HG03565 (cell line): ENCODE data around the gene PPM1A.

ENCODE experiments used
- ATAC-seq: cut with Tn5 transposase; IDR thresholded peaks from one replicate; pipeline ENCODE4 v1.9.1; 2021; ENCODE audit warnings: mild to moderate bottlenecking, moderate library complexity; ENCODE audit not compliant: unreplicated experiment

The PPM1A gene

DNA sequence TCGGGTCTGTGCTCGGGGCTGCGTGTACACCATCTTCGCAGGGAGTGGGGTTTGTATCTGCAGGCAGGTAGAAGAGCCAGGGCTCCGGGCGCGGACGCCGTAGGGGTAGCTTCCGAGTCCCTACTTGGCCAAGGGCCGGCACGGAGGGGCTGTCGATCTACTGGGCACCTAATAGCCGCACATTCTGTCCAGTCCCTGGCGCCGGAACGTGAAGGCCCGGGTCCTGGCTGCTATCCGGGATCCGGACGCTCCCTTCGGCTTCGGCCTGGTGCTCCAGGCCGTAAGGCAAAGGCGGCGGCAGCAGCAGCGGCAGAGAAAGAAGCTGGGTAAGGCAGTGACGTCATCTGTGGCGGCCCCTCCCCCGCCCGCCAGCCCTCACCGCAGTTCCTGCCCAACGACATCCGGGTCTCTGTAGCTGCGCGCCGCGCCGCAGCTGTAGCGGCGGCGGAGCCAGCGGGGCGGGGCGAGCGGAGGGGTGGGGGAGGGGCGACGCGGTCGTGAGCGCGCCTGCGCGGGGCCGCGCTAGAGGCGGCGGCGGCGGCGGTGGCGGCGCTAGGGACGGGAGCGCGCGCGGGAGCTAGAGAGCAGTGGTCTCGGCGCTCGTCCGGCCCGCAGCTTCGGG lies at the start of gene PPM1A:
PPM1A (plus strand) TSS at position 525 of the 622 bp plus-strand sequence. CDS start 33,483 bp downstream, outside the sequence.
- ATAC-seq = peak; percentile 55

DNA sequence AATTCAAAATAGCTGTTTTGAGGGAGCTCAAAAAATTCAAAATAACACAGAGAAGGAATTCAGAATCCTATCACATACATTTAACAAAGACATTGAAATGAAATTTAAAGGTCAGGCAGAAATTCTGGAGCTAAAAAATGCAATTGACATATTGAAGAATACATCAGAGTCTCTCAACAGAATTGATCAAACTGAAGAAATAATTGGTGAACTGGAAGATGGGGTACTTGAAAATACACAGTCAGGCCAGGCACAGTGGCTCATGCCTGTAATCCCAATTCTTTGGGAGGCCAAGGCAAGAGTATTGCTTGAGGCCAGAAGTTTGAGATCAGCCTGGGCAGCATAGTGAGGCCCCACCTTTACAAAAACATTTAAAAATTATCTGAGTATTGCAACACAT lies 49.7 kb upstream of the PPM1A start:
- no peak for ATAC-seq

DNA sequence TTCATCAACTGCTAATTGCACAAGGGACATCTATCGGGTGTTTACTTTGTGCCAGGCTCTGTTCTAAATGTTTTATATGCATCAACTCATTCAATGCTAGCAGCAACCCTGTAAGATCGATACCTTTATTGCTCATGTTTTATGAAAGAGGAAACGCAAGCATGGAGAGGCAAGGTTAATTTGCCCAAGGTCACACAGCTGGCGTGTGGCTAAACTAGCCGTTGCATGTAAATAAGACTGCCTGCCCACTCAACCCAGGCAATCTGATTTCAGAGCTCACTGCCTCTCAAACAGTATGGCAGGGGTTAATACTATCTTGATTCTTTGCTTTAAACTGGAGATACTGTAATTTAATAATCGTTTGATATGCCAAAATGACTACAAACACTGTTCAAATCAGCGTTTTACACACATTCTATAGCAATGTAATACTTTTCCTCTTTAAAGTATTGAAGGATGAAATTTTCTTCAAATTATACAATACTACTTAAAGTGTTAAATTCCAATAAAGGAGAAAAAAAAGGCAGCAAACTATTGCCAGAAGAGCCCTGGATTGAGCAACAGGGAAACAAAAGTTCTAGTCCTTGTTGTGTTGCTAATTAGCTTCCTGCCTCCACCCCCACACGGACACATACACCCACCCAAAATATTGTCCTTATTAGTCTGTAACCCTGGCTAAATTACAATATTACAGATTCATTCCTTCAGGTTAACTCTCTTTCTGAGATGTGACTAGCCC lies 44.7 kb upstream of the PPM1A start:
- ATAC-seq = peak; percentile 64

DNA sequence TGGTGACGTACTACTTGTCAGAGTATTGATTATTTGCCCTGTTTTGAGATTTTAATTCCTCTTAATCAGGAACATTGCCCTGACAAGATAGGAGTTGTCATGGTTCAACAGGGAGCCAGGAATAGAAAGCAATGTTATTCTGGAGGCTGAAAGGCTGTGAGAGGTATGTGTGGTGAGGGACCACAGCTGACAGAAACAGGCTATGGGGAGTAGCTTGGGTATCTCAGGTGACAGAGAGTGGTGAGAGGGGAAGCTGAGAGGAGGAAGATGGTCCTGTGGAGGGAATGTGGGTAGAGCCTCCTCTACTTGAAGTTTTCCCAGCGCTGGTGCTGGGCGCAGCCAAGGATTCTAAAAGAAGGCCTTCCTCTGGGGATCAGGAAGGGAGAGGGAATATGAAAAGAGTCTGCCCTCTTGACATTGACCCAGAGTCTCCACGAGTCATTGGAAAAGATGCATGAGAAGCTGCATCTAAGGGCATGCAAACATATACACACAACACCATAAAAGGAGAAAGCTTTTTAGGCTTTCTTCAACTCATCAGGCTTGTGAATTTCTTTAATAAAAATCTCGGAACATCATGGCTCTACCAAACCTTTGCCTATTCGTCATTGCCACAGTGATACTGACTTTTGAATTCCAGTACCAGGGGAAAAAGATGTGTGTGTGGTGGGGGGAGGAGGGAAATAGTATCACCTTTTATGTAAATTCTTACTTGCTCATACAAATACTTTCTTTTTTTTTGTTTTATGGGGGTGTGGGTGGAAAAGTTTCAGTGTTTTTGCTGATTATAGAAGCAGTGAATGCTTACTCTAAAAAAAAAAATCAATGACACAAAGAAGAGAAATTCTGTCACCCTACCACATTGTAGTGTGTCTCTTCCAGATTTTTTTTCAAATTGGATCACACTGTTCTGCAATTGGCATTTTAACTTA lies 43.9 kb upstream of the PPM1A start:
- peak; percentile 33 for ATAC-seq

DNA sequence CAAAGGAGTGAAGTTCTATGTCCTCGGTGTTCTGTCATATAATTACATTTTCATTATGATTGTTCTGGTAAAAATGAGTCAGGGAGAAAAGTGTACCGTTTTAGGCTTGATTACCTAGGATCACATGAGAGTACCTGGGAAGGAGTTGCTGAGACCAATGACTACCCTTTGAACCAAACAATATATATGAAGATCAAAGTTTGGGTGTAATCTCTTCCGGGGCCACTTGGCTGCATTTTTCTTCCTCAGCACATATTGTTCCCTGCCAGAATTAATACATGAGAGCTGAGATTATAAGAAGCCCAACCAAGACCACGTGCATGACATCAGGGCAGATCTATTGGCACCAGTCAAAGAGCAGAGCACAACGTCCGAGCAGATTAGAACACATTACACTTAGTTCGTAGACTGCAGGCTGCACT lies 42.8 kb upstream of the PPM1A start:
- no peak for ATAC-seq

DNA sequence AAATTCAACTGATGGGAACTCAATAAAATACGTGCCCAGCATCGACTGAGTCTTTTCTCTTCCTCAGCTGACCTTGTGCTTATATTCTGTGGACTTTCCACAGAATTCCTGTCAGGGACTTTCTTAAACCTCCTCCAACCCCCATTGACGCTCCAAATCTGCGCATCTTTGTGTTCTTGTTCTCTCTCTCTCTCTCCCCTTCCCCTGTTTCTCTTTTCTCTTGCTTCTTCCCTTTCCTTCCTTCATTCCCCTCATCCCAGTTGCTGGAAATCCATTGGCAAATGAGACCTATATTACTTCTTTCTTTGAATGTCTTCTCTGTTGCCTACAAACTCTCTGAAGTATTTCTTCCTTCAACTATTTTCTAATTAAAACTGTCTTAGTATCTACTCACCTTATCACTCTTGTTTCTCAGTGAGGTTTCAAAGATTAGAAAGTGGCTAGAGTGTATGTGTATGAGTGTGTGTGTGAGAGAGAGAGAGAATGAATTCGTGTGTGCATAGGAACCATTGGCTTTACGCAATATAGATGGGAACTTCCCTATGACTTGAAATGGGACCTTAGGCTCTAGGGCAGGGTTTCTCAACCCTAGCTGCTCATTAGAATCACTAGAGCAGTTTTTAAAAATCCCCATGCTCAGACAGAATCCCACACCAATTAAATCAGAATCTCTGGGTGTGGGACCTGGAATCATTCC lies 42.0 kb upstream of the PPM1A start:
- ATAC-seq = peak; percentile 33

DNA sequence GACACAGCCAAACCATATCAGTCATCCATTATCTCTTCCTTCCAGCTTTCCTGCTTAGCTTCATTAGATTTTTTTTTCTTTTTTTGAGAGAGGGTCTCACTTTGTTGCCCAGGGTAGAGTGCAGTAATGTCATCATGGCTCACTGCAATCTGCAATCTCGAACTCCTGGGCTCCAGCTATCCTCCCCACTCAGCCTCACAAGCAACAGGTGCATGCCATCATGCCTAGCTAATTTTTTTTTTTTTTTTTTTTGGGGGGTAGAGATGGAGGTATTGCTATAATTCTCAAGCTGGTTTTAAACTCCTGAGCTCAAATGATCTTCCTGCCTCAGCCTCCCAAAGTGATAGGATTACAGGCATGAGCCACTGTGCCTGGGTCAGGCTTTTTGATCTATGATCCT lies 38.3 kb upstream of the PPM1A start:
- ATAC-seq = no peak

DNA sequence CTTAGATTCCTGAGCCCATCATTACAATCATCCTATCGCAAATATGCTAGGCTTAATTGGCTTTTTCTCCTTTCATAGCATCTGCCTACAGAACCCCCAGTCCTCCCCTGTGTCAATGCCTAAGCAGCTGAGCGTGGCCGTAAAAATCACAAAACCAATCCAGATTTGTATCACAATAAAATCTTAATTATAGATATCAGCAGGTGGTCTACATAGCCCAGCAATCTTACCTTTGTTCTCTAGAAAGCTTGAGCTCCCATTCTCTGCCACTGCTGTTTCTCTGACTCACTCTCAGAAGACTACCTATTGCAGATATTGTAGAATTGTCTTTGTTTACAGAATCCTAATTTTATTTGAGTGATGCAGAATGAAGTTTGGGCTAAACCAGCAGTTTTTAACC lies 37.9 kb upstream of the PPM1A start:
- no peak for ATAC-seq

DNA sequence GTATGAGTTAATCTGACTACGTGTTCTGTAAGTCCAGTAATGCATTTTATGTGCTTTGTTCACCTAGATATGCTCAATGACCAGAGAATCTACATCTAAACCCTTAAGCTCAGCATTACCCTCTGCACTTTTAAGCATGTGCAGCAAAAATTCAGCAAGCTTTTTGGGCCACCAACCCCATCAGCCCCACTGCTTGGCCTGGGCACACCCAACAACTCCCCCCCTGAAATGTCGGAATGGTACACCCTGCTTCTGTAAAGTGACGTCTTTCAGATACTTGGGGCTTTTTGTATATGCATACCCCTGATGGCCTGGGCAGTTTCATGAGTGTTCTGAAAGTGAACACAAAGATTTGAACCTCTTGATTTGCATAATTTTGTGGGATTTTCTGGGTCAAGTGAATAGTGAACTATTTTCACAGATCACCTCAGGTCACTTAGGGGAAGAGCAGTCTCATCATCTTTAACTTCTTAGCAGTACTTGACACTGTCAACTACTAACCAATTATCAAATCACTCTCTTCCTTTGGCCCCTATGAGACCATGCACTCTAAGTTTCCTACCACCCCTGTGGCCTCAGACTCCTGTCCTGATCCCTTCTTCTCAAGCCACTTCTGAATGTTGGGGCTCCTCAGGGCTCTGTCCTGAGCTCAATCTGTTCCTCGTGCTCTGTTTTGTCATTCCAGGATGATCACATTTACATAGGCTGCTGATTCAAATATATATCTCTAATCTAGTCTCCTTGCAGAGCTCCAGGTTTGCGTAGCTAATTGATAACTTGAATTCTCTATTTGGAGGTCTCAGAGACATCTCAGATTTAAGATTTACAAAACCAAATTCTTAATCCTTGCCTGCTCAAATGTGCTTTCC lies 36.3 kb upstream of the PPM1A start:
- peak; percentile 84 for ATAC-seq

DNA sequence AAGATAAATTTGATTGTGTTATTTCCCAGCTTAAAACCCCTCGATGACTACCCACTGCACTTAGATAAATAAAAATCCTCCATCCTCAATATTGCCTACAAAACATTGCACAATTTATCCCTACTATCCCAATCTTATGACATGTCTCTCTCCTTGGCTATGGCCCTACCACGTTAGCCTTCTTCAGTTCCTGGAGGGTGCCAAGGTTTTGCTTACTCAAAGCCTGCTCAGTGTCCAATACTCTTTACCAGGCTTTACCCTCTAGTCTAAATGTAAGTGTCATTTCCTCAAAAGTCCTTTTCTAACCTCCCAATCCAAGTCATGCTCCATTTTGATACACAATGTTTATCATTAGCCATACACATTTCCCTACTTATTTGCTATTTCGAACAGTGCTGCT lies 35.0 kb upstream of the PPM1A start:
- no peak for ATAC-seq

DNA sequence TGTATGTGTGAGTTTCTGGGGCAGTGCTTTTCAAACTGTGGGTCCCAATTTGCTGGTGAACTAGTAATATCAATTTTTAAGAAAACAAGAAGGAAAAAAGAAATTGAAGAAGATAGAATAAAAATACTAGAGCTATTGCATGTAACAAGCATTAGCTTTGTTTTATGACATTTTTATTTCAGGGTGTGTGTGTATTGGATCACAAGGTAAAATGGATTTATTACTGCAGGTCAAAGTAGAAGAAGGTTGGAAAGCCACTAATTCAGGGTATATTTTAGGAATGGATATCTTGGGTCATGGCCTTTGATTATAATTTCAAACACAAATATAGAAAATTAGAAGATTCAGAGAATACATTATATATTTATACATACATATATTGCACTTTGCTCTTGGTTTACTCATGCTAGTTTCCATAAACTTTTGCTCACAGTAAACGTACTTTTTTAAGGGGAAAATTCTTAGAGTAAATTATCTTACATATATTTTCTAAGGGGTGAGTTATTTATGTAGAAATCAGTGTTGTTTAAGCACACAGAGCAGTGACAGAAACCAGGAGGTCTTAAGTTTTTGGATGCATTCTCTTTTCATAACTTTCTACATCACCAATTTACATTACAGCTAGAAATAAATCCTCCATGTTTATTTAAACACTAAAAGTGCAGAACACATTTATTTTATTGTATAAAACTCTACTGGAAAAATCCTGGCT lies 34.5 kb upstream of the PPM1A start:
- no peak for ATAC-seq

DNA sequence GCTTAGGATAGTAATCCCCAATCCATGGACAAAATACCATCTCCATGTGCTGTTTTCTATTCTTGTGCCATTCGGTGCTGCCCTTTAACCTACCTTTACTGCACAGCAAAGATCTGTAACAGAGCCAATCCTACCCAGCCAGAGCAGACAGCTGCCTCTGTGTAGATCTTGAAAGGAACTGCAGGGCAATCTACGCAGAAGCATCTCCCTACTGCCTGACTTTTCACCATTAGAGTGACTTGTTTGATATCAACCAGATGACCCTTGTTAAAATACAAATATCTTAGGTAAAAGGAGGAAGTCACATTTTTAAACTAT lies 33.9 kb upstream of the PPM1A start:
- no peak for ATAC-seq

DNA sequence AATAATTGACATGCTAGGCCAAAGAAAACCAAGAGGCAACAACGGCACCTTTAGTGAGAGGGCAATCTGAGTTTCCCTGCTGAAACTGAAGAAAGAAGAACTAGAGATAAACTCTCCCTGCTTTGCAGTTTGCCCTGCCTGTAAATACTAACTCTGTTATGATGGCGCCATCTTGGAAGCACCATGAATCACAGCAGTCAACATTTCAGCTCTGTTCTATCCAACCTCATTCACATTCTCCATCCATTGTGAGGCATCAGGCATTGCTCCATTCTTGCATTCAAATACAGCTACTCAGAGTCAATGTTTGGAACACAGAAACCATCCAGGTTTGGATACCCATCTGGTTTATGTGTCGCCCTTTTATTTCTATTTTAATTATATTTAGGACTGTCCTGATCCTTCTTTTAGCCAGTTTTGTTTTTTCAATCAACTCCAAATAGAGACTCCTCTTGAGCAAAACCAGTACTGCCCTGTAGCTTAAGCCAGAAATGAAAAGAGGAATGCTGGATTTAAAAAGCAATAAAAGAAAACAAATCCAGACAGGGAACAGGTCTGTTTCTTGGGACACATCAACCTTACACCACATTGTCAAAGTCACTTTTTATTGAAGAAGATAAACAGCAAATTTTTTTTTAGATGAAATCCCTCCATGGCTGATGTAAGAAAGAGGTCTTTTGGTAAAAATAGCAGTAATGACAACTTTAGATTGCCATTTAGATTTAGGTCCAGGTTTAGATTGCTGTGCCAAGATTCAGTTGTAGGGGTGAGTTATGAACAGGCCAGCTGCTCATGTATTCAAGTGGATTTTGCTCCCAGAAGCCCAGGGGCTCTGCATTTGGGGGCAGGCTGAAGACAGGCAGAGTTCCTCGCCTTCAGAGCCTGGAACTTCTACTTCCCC lies 33.3 kb upstream of the PPM1A start:
- no peak for ATAC-seq

DNA sequence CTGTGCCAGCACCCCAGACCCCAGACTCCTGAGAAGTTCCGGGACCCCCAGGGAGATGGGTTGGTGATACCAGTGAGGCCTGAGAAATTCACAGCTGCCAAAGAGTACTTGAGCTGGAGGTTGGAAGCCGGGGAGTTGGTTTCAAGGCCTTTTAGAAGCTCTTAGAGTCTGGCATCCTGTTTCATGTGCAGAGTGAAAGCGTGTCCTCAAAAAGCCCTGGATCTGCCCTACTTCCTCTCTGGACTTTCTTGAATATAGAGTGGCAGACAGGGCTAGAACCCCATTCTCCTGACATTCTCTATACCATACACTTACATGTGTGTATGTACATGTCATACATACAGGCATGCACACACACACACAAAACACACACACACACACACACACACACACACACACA lies 31.3 kb upstream of the PPM1A start:
- ATAC-seq = no peak

DNA sequence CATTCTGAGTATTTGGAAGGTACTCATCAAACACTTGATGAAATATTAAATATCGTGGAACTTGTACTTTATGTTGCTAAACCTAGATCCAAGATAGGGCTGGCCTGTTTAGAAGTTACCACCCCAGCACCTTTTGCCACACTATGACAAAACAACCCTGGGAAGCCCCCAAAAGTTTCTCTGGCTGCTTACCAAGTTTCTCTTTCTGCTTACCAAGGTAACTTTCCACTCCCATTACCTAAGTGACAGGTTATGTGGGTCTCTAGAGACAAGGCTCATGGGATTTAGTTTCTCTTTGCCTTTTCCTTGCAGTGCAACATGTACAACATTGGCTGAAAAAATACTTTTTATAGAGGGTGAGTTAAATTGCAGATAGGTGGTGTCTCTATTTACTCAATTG lies 28.9 kb upstream of the PPM1A start:
- peak; percentile 67 for ATAC-seq

DNA sequence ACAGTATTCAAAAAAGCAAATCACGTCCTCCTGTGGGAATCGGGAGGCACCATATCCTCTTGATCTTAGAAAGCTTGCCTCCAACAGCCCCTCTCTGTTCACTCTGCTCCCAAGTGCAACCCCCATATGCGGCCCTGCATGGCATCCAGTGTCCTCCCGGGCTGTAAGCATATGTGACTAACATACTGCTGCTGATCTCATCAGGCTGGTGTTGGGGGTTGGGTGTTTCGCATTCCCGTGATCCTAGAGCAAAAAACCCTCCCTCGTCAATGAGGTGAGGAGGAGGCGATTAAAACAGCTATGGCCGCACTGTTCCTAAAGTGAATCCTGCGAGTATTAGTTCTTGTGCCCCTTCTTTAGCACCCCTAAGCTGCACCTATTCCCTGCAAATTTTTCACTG lies 28.1 kb upstream of the PPM1A start:
- ATAC-seq = no peak

DNA sequence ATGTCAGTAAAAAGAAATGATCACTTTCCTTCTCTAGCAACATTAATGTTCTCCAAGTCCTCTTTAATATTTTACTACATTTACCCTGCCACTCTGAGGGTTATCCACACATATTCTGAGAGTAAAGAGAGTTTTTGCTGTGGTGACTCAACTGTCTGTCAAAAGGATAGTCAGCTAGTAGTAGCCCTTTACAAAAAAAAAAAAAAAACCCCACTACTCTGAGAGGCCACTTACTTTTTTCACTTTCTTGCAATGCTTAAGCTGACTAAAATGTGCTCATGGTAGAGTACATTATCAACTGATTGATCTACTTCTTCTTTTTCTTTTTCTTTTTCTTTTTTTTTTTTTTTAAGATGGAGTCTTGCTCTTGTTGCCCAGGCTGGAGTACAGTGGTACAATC lies 27.6 kb upstream of the PPM1A start:
- ATAC-seq = no peak

DNA sequence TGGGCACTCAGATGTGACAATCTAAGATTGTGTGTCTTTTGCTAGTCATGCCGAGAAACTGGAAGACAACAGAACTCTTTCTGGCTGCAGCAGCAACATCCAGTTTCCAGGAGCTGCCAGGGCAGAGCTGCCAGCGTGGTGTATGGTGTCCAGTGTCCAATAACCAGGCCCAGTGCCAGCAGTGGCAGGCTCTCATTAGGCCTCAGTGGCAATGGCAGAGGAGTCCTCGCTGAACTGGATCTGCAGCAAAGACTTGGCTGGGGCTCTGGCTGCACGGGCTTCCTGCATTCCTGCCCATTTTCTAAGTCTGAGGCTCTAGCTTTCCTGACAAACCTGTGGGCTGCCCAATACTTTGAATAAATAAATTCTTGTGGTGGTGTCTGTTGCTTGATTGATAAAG lies 26.2 kb upstream of the PPM1A start:
- no peak for ATAC-seq

DNA sequence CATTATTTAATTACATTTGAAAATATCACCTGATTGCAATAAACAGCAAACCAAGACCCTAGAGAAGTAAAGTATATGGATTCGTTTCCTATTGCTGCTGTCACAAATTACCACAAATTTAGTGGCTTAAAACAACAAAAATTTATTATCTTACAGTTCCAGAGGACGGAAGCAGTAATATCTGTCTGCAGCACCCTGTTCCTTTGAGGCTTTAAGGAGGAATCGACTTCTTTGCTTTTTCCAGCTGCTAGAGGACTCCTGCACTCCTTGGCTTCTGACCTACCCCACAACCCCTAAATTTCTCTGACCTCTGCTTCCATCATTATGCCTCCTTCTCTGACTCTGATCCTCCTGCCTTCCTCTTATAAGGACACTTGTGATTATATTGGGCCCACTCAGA lies 23.8 kb upstream of the PPM1A start:
- no peak for ATAC-seq
